GM10248 (cell line): ENCODE data around the gene GALNT2.

Source experiments
- CTCF ChIA-PET: fragments of 300-600 bp; sonication (Branson Sonifier 250); formaldehyde crosslinking; extraction: SDS; loops from one replicate; lab custom pipeline; 2021; ENCODE audit warnings: antibody characterized with exemption; lab: Yijun Ruan, JAX
- POLR2A ChIA-PET: fragments of 350-650 bp; sonication (Branson Sonifier 250); formaldehyde crosslinking; extraction: SDS; loops from one replicate; lab custom pipeline; 2020; ENCODE audit warnings: antibody characterized with exemption; lab: Yijun Ruan, JAX
- DNase-seq: peaks from one replicate; pipeline ENCODE4 v3.0.0; 2012; ENCODE audit errors: extremely low spot score
- CTCF ChIP-seq: IDR thresholded peaks from 2 replicates; pipeline ENCODE4 v1.5.1; 2012; ENCODE audit warnings: mild to moderate bottlenecking, low read depth; ENCODE audit errors: extremely low read depth, missing control alignments, control extremely low read depth

Gene GALNT2

DNA sequence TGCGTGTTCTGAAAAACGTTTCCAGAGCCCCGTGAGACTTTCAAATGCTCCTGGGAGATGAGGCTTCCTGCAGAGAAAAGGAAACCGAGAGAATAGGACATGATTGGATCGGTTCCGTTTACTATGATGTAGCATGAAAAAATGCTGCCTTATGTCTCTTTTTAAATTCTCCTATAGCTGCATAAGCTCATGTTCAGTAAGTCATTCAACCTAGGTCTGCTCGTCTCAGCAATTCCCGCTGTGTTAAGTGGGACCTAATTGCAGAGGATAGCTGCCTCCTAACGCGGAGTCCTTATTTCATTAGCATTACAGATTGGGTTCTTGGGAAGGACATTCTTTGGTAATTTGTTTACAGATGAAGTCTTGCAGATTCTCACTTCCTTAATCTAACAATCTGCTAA lies 165.3 kb downstream of the GALNT2 start:
- DNase-seq, result no peak
- TF ChIP-seq CTCF, result no peak
- ChIA-PET POLR2A (no interaction called here), CTCF (interaction anchor here (1.3 to 2.3 kb wide), 2 partner anchors 9 to 11 kb away, joined by 7 to 10 read pairs; no protein-coding TSS in a partner anchor)

DNA sequence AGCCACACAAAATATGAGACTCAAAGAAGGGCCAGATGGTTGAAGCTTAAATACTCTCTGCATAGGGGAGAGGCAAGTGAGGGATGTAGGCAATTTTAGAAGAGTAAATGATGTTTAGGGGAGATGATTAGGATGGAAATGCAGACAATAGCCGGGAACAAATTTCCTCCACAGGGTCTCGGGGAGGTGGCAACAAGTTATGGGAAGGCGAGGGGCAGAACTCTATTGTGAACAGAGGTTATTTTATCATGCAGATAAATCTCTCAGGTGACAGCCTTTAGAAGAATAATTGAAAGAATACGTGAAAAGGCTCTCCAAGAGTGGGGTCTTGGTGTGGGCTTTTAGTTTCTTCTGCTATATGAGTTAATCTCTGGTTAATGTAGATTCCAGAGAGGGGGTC lies 166.7 kb downstream of the GALNT2 start:
- ChIA-PET CTCF (interaction anchor here (1.0 kb wide), 1 partner anchor 14 kb away, joined by 3 read pairs; no protein-coding TSS in a partner anchor), POLR2A (no interaction called here)
- TF ChIP-seq CTCF, result no peak
- no peak for DNase-seq

- POLR2A ChIA-PET, result no interaction called here
- no peak for DNase-seq
- CTCF ChIA-PET, result interaction anchor here (1.3 to 1.5 kb wide), 2 partner anchors 11 to 12 kb away, joined by 4 to 5 read pairs; no protein-coding TSS in a partner anchor
- no peak for TF ChIP-seq CTCF
These were observed 168.8 kb downstream of the GALNT2 start for GRCh38 chr1:230235876-230236275.

DNA sequence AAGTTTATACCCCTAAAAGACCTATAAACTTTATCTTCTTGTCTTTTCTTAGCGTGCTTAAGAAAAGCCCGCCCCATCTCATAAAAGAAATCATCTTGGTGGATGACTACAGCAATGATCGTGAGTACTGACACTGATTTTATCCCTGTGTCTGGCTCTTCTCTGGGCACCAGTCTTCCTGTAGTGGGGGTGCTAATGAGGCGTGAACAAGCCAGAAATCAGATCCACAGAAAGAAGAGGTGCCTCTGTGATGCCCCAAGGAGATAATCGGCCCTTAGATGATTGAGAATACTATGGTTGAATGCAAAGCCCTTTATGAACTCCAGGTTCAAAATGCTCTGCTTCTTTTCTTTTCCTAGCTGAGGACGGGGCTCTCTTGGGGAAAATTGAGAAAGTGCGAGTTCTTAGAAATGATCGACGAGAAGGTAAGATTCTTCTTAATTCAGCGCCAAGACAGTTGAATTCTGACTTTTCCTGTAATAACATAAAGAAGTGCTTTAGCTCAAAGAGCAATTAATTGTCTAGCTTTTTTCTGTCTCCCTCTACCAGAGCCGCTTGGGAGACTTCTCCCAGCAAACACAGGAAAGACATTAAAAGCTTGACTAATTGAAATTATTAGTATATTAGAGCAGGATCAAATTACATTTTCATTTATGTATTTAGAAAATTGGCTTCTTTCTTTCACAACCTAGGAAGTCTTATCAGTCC lies 169.4 kb downstream of the GALNT2 start:
- ChIA-PET POLR2A (no interaction called here), CTCF (interaction anchor here (1.2 to 1.5 kb wide), 3 partner anchors 10 to 12 kb away, joined by 4 to 7 read pairs (median 5); no protein-coding TSS in a partner anchor)
- no peak for TF ChIP-seq CTCF
- no peak for DNase-seq

GRCh38 chr1:230237009-230237370 lies 170.0 kb downstream of the GALNT2 start:
- no peak for TF ChIP-seq CTCF
- POLR2A ChIA-PET, result no interaction called here
- no peak for DNase-seq
- CTCF ChIA-PET, result interaction anchor here (1.2 to 1.5 kb wide), 3 partner anchors 11 to 13 kb away, joined by 4 to 7 read pairs (median 5); no protein-coding TSS in a partner anchor

GRCh38 chr1:230237805-230238204 lies 170.8 kb downstream of the GALNT2 start:
- POLR2A ChIA-PET, result no interaction called here
- no peak for DNase-seq
- no peak for TF ChIP-seq CTCF
- CTCF ChIA-PET, result interaction anchor here (1.2 to 1.5 kb wide), 2 partner anchors 11 kb away, joined by 5 to 7 read pairs; no protein-coding TSS in a partner anchor
